Psoas muscle (tissue), 8 donors: ENCODE measurements around the gene UBN1. TPM values are rescaled to one million over a fixed set of nuclear protein-coding genes. Genes with fewer than 3 reads are reported as not detected.

Experiments
- ATAC-seq, 4 donors: fragments of 200-7000 bp; cut with Tn5 transposase; one replicate each; pipeline ENCODE4 v1.9.1; 2020; ENCODE audit warnings: moderate library complexity in 3 of 4, mild to moderate bottlenecking in 2 of 4
- DNase-seq, 2 donors: peaks; one replicate each; pipeline ENCODE4 v3.0.0-alpha.2; 2020
- H3K27ac ChIP-seq: fragments of 200-600 bp; one replicate; pipeline ENCODE4 v1.8.0; 2022
- H3K27me3 ChIP-seq, 3 donors: fragments of 200-600 bp in 1 of 3; one replicate each; pipeline versions ENCODE4 v1.6.1 to v1.8.0; 2013 to 2022; ENCODE audit warnings: low read length in 2 of 3, mild to moderate bottlenecking in 2 of 3, moderate library complexity in 1 of 3; ENCODE audit not compliant: insufficient read depth in 3 of 3
- H3K36me3 ChIP-seq, 2 donors: fragments of 200-600 bp in 1 of 2; one replicate each; pipeline versions ENCODE4 v1.6.1 to v1.8.0; 2013 to 2022; ENCODE audit warnings: low read depth in 1 of 2, mild to moderate bottlenecking in 1 of 2, moderate library complexity in 1 of 2; ENCODE audit not compliant: insufficient read depth in 1 of 2
- H3K4me1 ChIP-seq: fragments of 200-600 bp; one replicate; pipeline ENCODE4 v1.8.0; 2022
- H3K4me3 ChIP-seq: fragments of 200-600 bp; one replicate; pipeline ENCODE4 v1.8.0; 2022; ENCODE audit warnings: mild to moderate bottlenecking
- H3K9me3 ChIP-seq: fragments of 200-600 bp; one replicate; pipeline ENCODE4 v1.8.0; 2022
- WGBS, 3 donors: extraction: QIAGEN DNeasy Blood & Tissue Kit; methylation state at CpG; one replicate each; pipeline versions ENCODE4 v1.1.6 to v1.1.7; 2013; 5-methylcytosine and 5-hydroxymethylcytosine counted together
- intact Hi-C, 2 donors: fragments of 100-400 bp; cut with DNase I; formaldehyde crosslinking; loops; one replicate each; pipeline versions ENCODE4 v1.11.0 to v1.14.2; 2022
- polyA plus RNA-seq, 3 donors: library from polyadenylated mRNA; stranded (reverse); fragments of 200-250 nt; gene quantifications; one replicate each; pipeline ENCODE4 v1.2.3, GENCODE V29; 2013
- total RNA-seq, 4 donors: library from RNA; stranded (reverse); fragmentation: NEBNext Ultra II Directional in 2 of 4; extraction: Animal tissue kit (Norgen Biotek cat#: 25700) in 2 of 4; gene quantifications; one replicate each; pipeline versions ENCODE4 v1.2.1 to v1.2.4, GENCODE V29; 2021 to 2023
- TF ChIP-seq, protein P1 (sequence below): fragments of 200-600 bp; IDR thresholded peaks from one replicate; pipeline ENCODE4 v1.8.0; 2022; ENCODE audit warnings: antibody characterized with exemption
- donor health status: healthy with polysubstance abuse.
- donor health status: DM: no; HTN: no; CAD: no; lungs with moderate emphysema.
- donor health status: Bipolar disorder and iron deficiency.
- donor health status: healthy.
- donor health status: DM: yes; HTN: yes; CAD: no.
- donor health status: DM: no; HTN: no; CAD: no.
- donor health status: DM: no; HTN: no; CAD: no.
- donor health status: DM: yes; HTN: yes; CAD: no.

Gene UBN1
- total and polyA plus RNA-seq, 7 donors, result 9.1 to 33.3 (median 25.7) TPM

- ATAC-seq (no peak), DNase-seq (no peak)
- Histone ChIP-seq H3K9me3 (no peaks in the 10 kb centered on the region), H3K4me3 (no peak overlapping the region), H3K27me3 (no peaks in the 10 kb centered on the region), H3K27ac (no peak overlapping the region), H3K36me3 (no peaks in the 10 kb centered on the region), H3K4me1 (no peaks in the 10 kb centered on the region)
- intact Hi-C loops, result no loop called here
- TF ChIP-seq, protein P1, sequence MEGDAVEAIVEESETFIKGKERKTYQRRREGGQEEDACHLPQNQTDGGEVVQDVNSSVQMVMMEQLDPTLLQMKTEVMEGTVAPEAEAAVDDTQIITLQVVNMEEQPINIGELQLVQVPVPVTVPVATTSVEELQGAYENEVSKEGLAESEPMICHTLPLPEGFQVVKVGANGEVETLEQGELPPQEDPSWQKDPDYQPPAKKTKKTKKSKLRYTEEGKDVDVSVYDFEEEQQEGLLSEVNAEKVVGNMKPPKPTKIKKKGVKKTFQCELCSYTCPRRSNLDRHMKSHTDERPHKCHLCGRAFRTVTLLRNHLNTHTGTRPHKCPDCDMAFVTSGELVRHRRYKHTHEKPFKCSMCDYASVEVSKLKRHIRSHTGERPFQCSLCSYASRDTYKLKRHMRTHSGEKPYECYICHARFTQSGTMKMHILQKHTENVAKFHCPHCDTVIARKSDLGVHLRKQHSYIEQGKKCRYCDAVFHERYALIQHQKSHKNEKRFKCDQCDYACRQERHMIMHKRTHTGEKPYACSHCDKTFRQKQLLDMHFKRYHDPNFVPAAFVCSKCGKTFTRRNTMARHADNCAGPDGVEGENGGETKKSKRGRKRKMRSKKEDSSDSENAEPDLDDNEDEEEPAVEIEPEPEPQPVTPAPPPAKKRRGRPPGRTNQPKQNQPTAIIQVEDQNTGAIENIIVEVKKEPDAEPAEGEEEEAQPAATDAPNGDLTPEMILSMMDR, result no peak
- WGBS, 3 donors, result 76 to 80% (median 77%) methylated on average over 16 of the region's 16 CpGs
Observed at GRCh38 chr16:4904108-4904941, 57.0 kb downstream of the UBN1 start.

DNA sequence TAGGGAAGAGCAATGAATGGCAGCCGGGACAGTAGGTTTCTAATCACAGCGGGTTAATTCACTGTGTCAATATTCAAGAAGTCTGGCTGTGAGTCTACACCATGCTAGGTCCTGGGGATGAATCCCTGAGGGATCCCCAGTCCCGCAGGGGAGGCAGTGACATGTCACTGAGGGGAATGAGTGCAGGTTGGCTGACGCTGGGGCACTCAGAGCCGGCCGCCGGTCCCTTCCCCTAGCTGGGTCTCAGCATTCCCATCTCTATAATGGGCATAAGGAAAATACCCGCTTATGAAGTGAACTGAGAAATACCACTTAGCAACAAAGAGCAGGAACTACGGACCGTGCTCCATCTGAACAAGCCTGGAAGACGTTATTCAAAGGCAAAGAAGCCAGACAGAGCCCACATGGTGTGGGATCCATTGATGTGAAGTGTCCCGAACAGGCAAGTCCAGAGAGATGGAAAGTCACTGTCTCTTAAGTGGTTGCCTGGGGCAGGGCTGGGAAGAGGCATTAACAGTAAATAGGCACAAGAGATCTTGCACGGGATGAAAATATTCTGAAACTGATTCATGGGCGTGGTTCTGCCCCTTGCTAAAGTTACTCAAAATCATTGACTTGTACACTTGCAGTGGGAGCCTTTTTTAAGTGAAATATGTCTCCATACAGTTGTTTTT, 57.8 kb downstream of the UBN1 start:
- Histone ChIP-seq H3K4me3 (no peak overlapping the region), H3K27me3 (no peaks in the 10 kb centered on the region), H3K36me3 (no peaks in the 10 kb centered on the region), H3K9me3 (no peaks in the 10 kb centered on the region), H3K27ac (no peak overlapping the region), H3K4me1 (no peaks in the 10 kb centered on the region)
- ATAC-seq (no peak), DNase-seq (no peak)
- WGBS, 3 donors, result 81 to 83% (median 83%) methylated on average over 14 of the region's 14 CpGs
- TF ChIP-seq, protein P1, result no peak
- intact Hi-C loops, result no loop called here

- TF ChIP-seq, protein P1, result no peak
- no peak overlapping the region for H3K4me3 ChIP-seq
- no peak overlapping the region for H3K27ac ChIP-seq
- no peaks in the 10 kb centered on the region for H3K27me3 ChIP-seq
- no peaks in the 10 kb centered on the region for H3K36me3 ChIP-seq
- ATAC-seq (no peak), DNase-seq (no peak)
- 79 to 84% (median 81%) methylated on average over 4 to 5 of the region's 5 CpGs for WGBS, 3 donors
- intact Hi-C loops, result no loop called here
- no peaks in the 10 kb centered on the region for H3K4me1 ChIP-seq
- no peaks in the 10 kb centered on the region for H3K9me3 ChIP-seq
Observed at GRCh38 chr16:4908854-4909401, 61.6 kb downstream of the UBN1 start.

- TF ChIP-seq, protein P1, result no peak
- no peak for ATAC-seq
- 89 to 94% (median 89%) methylated on average over 7 of the region's 7 CpGs for WGBS, 3 donors
Observed at GRCh38 chr16:4909825-4910224, 62.5 kb downstream of the UBN1 start.

More at GRCh38 chr16:4909825-4910224, 62.5 kb downstream of the UBN1 start:
- H3K36me3 ChIP-seq, result no peaks in the 10 kb centered on the region
- intact Hi-C loops, result no loop called here
- no peak for DNase-seq
- H3K27ac ChIP-seq, result no peak overlapping the region
- no peaks in the 10 kb centered on the region for H3K4me1 ChIP-seq
- no peak overlapping the region for H3K4me3 ChIP-seq
- H3K27me3 ChIP-seq, result no peaks in the 10 kb centered on the region
- no peaks in the 10 kb centered on the region for H3K9me3 ChIP-seq
